WI38 (cell line): ENCODE results near the gene AFF3.
"Not testable (repeated sequence)": the region's sequence is repeated elsewhere in the genome, so short reads cannot be mapped to it uniquely, and the experiment has no call there.

Experiments used
- H3K4me3 ChIP-seq: 2 replicates; pipeline ENCODE4 v1.5.1; 2011; ENCODE audit warnings: low read depth, mild to moderate bottlenecking, control low read depth, low read length
- CTCF ChIP-seq: IDR thresholded peaks from 2 replicates; pipeline ENCODE4 v1.5.1; 2012; ENCODE audit warnings: low read depth, mild to moderate bottlenecking, control low read depth, low read length

Gene AFF3

DNA sequence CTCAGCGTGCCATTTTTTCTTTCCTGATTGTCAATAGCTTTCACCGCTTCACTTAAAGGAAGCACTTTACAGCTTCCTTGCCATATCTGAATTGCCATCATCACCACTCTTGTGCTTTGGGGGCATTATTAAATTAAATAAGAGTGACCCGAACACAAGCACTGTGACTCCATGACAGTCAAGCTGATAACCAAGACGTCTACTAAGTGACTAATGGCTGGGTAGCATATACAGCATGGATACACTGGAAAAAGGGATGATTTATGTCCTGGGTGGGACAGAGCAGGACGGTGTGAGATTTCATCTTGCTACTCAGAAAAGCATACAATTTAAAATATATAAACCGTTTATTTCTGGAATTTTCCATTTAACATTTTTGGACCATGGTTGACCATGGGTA lies 24.3 kb upstream of the AFF3 start:
- TF ChIP-seq CTCF: no peak
- no peak overlapping the region for H3K4me3 ChIP-seq

- TF ChIP-seq CTCF: no peak
These were observed 21.2 kb upstream of the AFF3 start for GRCh38 chr2:100163605-100164004.

DNA sequence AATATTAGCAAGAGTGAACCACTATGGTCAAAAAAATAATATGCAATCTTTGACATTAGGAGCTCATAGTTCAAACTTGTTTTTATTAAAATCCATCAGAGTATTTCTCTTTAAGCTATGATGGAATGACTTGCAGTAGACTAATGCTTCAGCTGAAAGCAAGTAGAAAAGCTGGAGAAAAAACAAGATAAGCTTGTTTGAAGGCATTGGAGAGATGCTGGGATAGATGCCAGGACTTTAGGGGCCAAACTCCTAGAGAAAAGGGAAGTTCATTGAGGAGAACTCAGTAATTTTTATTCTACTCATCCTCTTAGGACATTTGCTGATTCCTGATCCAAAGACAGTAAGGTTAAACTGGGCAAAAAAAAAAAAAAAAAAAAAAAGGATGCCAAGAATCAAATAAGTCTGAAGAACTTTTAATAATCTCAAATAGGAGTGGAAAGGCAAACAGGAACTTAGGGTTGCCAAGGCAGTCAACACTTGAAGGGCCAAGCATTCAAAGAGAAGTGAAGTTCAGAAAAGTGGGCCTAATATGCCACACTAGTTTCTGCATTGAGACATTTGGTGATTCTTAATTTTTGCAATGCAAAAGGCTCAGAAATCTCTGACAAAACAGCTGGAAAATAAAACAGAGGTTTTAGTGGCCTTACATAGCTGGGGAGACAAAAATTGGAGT lies 19.7 kb upstream of the AFF3 start:
- H3K4me3 ChIP-seq: no peak overlapping the region
- TF ChIP-seq CTCF: no peak

More at GRCh38 chr2:100163605-100164004, 21.2 kb upstream of the AFF3 start:
- no peak overlapping the region for H3K4me3 ChIP-seq

DNA sequence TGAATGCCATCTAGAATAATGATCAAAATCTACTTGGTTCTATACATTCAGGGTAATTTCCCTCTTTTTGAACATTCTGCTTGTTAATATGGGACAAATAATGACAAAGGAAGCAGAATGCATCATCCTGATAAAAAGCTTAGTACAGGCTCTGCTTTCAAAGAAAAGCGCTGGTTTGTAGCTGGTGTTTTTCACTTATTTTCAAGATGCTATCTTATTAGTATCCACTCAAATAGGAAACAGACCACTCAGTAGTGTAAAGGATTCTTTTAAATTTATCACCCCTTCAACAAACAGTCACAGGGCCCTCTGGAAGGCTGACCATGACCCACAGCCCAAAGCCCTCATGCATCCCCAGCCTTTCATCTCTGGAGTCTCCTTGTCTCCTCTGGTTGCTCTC lies 18.0 kb upstream of the AFF3 start:
- H3K4me3 ChIP-seq: no peak overlapping the region
- no peak for TF ChIP-seq CTCF

- H3K4me3 ChIP-seq: not testable (repeated sequence)
These were observed 9.4 kb upstream of the AFF3 start for GRCh38 chr2:100151832-100152231.

DNA sequence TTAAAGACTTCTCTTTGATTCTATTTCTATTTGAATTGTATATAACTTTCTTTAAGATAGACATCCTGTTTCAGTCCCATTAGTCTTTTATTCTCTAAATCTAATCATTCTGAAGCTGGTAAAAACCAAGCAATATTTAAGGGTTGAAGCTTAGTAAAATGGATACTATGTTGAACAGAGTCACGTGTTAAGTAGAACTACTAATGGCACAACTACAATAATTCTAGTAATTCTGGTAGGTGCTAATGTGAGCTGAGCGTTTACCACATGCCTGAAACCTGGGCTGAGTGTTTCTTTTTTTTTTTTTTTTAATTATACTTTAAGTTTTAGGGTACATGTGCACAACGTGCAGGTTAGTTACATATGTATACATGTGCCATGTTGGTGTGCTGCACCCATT lies 8.9 kb upstream of the AFF3 start:
- TF ChIP-seq CTCF: no peak
- no peak overlapping the region for H3K4me3 ChIP-seq

GRCh38 chr2:100148883-100149282 lies 6.5 kb upstream of the AFF3 start:
- H3K4me3 ChIP-seq: no peak overlapping the region
- TF ChIP-seq CTCF: no peak

DNA sequence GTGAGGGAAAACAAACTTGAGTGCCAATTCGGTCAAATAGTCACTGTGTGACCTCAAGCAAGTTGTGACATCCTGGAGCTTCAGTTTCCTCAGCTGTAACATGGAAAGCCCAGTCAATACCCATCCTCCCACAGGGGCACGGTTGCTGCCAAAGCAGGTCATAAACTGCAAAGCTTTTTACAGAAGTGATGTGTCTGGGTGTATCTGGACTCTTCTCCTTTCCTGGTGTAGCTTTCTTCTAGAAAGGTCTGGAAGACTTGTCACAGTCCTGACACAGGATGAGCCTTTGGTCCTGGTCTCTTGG lies 4.2 kb upstream of the AFF3 start:
- no peak overlapping the region for H3K4me3 ChIP-seq
- no peak for TF ChIP-seq CTCF
